ENCODE results near the gene DHRS7C.

DHRS7C gene, protein sequence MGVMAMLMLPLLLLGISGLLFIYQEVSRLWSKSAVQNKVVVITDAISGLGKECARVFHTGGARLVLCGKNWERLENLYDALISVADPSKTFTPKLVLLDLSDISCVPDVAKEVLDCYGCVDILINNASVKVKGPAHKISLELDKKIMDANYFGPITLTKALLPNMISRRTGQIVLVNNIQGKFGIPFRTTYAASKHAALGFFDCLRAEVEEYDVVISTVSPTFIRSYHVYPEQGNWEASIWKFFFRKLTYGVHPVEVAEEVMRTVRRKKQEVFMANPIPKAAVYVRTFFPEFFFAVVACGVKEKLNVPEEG

GRCh38 chr17:9790889-9791876 lies at the start of gene DHRS7C:
TSS of gene DHRS7C (minus strand) at chr17:9791592. CDS start at chr17:9791284, 308 bp downstream.
- DNase-seq: no peak

DNA sequence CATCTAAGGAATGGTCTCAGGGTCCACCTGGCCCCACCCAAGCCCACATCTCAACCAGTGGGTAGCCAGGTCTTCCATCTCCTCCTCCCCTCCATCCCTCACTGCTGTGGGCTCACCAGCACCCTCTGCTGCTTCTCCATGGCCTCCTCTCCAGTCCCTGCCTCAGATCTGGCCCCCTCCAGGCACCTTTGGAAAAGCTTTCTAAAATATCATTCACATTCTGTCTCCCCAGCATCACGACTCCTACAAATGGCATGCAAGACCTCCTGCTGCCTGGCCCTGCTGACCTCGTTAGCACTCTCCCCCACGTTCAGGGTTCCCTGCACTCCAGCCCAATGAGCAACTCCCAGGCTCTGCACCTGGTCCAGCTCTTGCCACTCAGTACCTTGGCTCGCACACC lies 48.0 kb upstream of the DHRS7C start:
- no peak for DNase-seq

- DNase-seq: no peak
Observed at GRCh38 chr17:9837551-9838471, 46.4 kb upstream of the DHRS7C start.

- DNase-seq: no peak
Observed at GRCh38 chr17:9833922-9834321, 42.5 kb upstream of the DHRS7C start.

GRCh38 chr17:9830711-9831110 lies 39.3 kb upstream of the DHRS7C start:
- no peak for DNase-seq

GRCh38 chr17:9829343-9829742 lies 38.0 kb upstream of the DHRS7C start:
- DNase-seq: no peak

- DNase-seq: no peak
Observed at GRCh38 chr17:9828296-9829295, 37.2 kb upstream of the DHRS7C start.

GRCh38 chr17:9825641-9826150 lies 34.3 kb upstream of the DHRS7C start, which contains the start of gene GLP2R:
TSS of gene GLP2R (plus strand) at chr17:9825924. CDS start at chr17:9826064, 140 bp downstream.
- DNase-seq: no peak

DNA sequence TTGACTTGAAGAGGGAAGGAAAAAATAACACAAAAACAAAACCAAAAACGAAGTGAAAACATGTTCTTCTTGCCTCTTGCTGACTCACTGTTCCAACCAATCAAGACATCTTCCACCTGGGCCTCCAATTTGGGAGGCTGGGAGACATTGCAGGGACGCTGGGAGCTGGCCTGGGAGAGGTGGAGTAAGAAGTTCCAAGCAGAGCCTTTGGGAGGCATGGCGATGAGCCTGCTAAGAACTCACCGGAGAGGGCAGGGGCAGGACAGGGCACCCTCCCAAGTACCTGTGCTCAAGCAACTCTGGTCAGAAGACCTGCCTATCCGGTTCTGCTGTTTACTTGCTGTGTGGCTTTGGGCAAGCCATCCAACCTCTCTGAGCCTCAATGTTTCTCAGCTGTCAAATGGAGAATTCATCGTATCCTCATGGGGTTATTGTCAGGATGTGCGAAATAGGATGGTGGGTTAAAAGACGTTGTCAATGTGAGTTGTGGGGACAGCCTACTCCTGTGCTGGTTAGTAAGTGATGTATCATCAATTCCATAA lies 33.5 kb upstream of the DHRS7C start:
- DNase-seq: no peak

- DNase-seq: no peak
Observed at GRCh38 chr17:9824094-9824493, 32.7 kb upstream of the DHRS7C start.

GRCh38 chr17:9821921-9822320 lies 30.5 kb upstream of the DHRS7C start, which contains the start of gene GSG1L2:
TSS of gene GSG1L2 (minus strand) at chr17:9822079. CDS start at chr17:9822071, 8 bp downstream.
- no peak for DNase-seq

GRCh38 chr17:9820448-9820847 lies 29.1 kb upstream of the DHRS7C start:
- no peak for DNase-seq

- DNase-seq: no peak
Observed at GRCh38 chr17:9818760-9819159, 27.4 kb upstream of the DHRS7C start.

- DNase-seq: peak; percentile 4
Observed at GRCh38 chr17:9817086-9817485, 25.7 kb upstream of the DHRS7C start.

- no peak for DNase-seq
Observed at GRCh38 chr17:9816472-9816871, 25.1 kb upstream of the DHRS7C start.

GRCh38 chr17:9814337-9814945 lies 23.0 kb upstream of the DHRS7C start:
- DNase-seq: no peak

GRCh38 chr17:9813166-9813565 lies 21.8 kb upstream of the DHRS7C start:
- no peak for DNase-seq

DNA sequence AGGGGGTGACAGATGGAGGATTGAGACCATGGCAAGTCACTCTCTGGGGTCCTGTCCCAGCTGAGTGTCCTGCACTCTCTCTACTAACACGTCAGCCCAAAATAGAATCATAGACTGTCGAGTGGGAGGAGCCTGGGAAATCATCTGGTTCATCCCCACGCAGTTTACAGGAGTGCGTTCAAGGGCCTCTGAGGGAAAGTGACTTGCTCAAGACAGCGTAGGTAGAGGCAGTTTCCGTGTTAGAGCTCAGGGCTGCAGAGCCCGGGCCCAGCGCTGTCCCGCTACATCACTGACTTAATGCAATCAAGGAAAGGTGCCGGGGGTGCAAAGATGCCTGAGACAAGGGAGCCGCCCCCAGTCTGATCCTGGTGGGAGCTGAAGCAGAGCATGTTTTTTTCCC lies 20.1 kb upstream of the DHRS7C start:
- no peak for DNase-seq

DNA sequence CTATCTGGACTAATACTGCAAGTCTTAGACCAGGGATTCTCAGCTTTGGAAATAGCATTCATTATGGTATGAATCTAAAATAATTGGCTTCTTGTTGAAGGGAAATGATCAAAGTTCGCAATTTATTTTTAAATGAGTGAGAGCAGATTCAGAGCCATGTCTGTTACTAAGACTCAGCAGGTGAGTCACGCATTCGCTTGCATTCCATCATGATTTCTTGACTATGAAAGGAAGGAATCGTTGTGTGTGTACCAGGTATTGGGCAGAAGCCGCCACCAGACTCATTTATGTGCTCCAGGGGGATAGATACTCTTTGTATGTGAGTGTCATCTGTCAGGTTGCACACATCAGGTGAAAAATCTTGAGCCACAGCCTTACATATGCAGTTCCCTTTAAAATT lies 19.7 kb upstream of the DHRS7C start:
- DNase-seq: no peak

All from NCI-H1105 treated with DMSO at 0.1 percent for 48 hours (cell line).